Ishikawa (cell line): ENCODE data around the gene NUMA1.

Experiments used
- CEBPB ChIP-seq: IDR thresholded peaks from 2 replicates; pipeline ENCODE4 v1.6.1; 2012
- CREB1 ChIP-seq: IDR thresholded peaks from 2 replicates; pipeline ENCODE4 v1.6.1; 2012; ENCODE audit warnings: low read depth
- EGR1 ChIP-seq: IDR thresholded peaks from 2 replicates; pipeline ENCODE4 v1.6.1; 2012
- EP300 ChIP-seq: IDR thresholded peaks from 2 replicates; pipeline ENCODE4 v1.6.1; 2012; ENCODE audit warnings: borderline replicate concordance
- FOXM1 ChIP-seq: IDR thresholded peaks from 2 replicates; pipeline ENCODE4 v1.6.1; 2012; ENCODE audit warnings: low read depth, borderline replicate concordance
- NFIC ChIP-seq: IDR thresholded peaks from 2 replicates; pipeline ENCODE4 v1.6.1; 2012
- RAD21 ChIP-seq: IDR thresholded peaks from 2 replicates; pipeline ENCODE4 v1.6.1; 2012; ENCODE audit warnings: low read depth
- TAF1 ChIP-seq: IDR thresholded peaks from 2 replicates; pipeline ENCODE4 v1.6.1; 2012; ENCODE audit warnings: low read depth, mild to moderate bottlenecking
- TCF12 ChIP-seq: IDR thresholded peaks from 2 replicates; pipeline ENCODE4 v1.6.1; 2012; ENCODE audit warnings: low read depth
- TEAD4 ChIP-seq: IDR thresholded peaks from 2 replicates; pipeline ENCODE4 v1.6.1; 2012
- YY1 ChIP-seq: IDR thresholded peaks from 2 replicates; pipeline ENCODE4 v1.6.1; 2012; ENCODE audit warnings: low read depth
- ZBTB7A ChIP-seq: IDR thresholded peaks from 2 replicates; pipeline ENCODE4 v1.6.1; 2012; ENCODE audit warnings: low read depth
- TF ChIP-seq, protein P1 (sequence below): IDR thresholded peaks from 2 replicates; pipeline ENCODE4 v1.6.1; 2012; ENCODE audit warnings: low read depth, mild to moderate bottlenecking
- TF ChIP-seq, protein P2 (sequence below): IDR thresholded peaks from 2 replicates; pipeline ENCODE4 v1.6.1; 2012
- TF ChIP-seq, protein P3 (sequence below): IDR thresholded peaks from 2 replicates; pipeline ENCODE4 v1.6.1; 2012

The NUMA1 gene

DNA sequence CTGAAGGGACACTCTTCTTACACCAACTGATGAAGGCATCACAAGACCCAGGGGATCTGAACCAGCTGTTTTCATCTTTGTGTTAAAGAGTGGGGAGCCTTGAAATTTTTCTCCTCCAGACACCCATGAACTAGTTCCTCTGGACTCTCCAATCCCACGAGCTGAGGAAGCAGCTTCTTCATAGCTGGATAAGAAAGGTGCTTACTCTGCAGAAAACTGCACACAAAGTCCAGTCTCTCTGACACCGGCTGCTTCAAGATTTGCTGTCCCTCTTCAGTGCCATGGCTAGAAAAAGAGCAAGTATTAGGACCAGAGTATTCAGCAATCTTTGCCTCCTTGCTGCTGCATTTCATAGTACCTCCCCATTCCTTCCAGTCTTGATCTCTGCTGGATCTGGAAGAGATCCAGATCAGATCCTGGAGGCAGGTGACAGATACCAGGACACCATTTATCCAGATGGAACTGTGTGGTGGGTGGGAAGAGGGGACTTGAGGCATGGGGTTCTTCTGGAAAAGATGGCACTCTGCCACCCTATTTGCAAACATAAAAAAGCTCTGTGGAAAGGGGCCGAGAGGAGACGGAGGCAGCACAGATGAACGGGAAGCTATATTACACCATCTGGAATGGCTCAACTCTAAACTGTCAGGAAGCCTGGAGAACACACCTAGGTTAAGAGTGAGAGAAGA lies 56.1 kb downstream of the NUMA1 start:
- TF ChIP-seq TCF12 (no peak), NFIC (no peak), TAF1 (no peak), ZBTB7A (no peak), EP300 (no peak), TEAD4 (no peak), RAD21 (no peak), EGR1 (no peak), FOXM1 (no peak)
- TF ChIP-seq, protein P1, sequence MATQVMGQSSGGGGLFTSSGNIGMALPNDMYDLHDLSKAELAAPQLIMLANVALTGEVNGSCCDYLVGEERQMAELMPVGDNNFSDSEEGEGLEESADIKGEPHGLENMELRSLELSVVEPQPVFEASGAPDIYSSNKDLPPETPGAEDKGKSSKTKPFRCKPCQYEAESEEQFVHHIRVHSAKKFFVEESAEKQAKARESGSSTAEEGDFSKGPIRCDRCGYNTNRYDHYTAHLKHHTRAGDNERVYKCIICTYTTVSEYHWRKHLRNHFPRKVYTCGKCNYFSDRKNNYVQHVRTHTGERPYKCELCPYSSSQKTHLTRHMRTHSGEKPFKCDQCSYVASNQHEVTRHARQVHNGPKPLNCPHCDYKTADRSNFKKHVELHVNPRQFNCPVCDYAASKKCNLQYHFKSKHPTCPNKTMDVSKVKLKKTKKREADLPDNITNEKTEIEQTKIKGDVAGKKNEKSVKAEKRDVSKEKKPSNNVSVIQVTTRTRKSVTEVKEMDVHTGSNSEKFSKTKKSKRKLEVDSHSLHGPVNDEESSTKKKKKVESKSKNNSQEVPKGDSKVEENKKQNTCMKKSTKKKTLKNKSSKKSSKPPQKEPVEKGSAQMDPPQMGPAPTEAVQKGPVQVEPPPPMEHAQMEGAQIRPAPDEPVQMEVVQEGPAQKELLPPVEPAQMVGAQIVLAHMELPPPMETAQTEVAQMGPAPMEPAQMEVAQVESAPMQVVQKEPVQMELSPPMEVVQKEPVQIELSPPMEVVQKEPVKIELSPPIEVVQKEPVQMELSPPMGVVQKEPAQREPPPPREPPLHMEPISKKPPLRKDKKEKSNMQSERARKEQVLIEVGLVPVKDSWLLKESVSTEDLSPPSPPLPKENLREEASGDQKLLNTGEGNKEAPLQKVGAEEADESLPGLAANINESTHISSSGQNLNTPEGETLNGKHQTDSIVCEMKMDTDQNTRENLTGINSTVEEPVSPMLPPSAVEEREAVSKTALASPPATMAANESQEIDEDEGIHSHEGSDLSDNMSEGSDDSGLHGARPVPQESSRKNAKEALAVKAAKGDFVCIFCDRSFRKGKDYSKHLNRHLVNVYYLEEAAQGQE = no peak
- TF ChIP-seq, protein P2, sequence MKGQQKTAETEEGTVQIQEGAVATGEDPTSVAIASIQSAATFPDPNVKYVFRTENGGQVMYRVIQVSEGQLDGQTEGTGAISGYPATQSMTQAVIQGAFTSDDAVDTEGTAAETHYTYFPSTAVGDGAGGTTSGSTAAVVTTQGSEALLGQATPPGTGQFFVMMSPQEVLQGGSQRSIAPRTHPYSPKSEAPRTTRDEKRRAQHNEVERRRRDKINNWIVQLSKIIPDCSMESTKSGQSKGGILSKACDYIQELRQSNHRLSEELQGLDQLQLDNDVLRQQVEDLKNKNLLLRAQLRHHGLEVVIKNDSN = no peak
- TF ChIP-seq, protein P3, sequence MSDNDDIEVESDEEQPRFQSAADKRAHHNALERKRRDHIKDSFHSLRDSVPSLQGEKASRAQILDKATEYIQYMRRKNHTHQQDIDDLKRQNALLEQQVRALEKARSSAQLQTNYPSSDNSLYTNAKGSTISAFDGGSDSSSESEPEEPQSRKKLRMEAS = no peak

DNA sequence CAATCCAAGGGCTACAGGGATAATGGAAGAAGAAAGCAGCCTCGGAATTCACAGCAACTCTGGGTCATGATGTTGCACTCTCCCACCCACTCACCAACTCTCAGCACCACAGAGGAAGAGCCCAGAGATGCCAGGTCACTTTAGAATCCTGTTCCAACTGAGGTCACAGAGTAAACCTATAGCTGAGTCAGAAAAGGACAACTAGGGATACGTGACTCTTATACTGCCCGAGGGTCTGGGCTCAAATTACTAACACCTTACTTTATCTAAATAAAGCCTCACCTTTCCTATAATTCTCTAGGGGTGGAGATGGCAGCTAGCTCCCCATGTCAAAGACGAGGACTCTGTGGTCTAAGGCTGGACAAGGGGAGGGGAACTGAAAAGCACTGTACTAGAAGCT lies 57.0 kb downstream of the NUMA1 start:
- TF ChIP-seq NFIC (no peak), TAF1 (no peak), CREB1 (no peak), ZBTB7A (no peak), EGR1 (no peak), YY1 (no peak), TCF12 (no peak), TEAD4 (no peak), EP300 (no peak), FOXM1 (no peak), RAD21 (no peak)
- TF ChIP-seq, protein P2 = no peak
- TF ChIP-seq, protein P1 = no peak

DNA sequence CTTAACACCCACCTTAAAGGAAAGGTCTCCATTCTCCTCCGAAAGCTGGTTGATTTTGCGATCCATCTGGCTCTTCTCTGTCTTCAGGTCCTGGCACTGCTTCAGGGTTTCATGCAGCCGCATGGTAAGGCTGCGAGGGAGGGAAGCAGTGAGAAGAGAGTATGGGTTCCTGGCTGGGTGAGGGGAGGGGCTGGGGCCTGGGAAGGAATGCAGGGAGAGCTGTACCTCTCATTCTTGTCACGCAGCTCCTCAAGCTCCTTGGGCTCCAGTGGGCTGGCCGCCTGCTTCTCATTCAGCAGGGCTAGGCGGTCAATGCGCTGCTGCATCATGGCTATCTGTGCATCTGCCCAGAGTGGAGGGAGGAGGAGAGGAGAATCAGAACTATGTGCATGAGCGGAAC lies 62.2 kb downstream of the NUMA1 start:
- TF ChIP-seq YY1 = no peak
- no peak for TF ChIP-seq EP300
- TF ChIP-seq, protein P2 = no peak
- TF ChIP-seq CEBPB = no peak
- no peak for TF ChIP-seq NFIC
- TF ChIP-seq TEAD4 = no peak
- TF ChIP-seq RAD21 = no peak
- TF ChIP-seq ZBTB7A = no peak
- TF ChIP-seq, protein P1 = no peak
- no peak for TF ChIP-seq FOXM1
- no peak for TF ChIP-seq TCF12
- TF ChIP-seq EGR1 = no peak
- no peak for TF ChIP-seq CREB1
- TF ChIP-seq TAF1 = no peak
- TF ChIP-seq, protein P3 = no peak
